GM23338 (cell line): ENCODE data around the gene DENND5A. TPM values are rescaled to one million over a fixed set of nuclear protein-coding genes. Genes with fewer than 3 reads are reported as not detected.

ENCODE experiments used
- ATAC-seq: fragments of 200-7000 bp; cut with Tn5 transposase; 3 replicates; pipeline ENCODE4 v1.9.1; 2020
- DNase-seq: peaks from one replicate; pipeline ENCODE4 v3.0.0-alpha.2; 2015; ENCODE audit warnings: low spot score
- H2AFZ ChIP-seq: fragments of 200-600 bp; sonication (generic); 2 replicates; pipeline ENCODE4 v1.8.0; 2016; ENCODE audit warnings: antibody characterized with exemption, mild to moderate bottlenecking, moderate library complexity
- H3F3A ChIP-seq: fragments of 200-600 bp; sonication (generic); replicated peaks from 2 replicates; pipeline ENCODE4 v1.8.0; 2017; ENCODE audit warnings: antibody characterized with exemption, mixed run types, low read depth
- H3K27ac ChIP-seq: fragments of 200-600 bp; sonication (generic); 2 replicates; pipeline ENCODE4 v1.6.1; 2016; ENCODE audit warnings: low read depth
- H3K27me3 ChIP-seq: fragments of 200-600 bp; sonication (generic); 2 replicates; pipeline ENCODE4 v1.8.0; 2016; ENCODE audit warnings: mild to moderate bottlenecking, mixed run types, moderate library complexity; ENCODE audit not compliant: insufficient read depth
- H3K36me3 ChIP-seq: fragments of 200-600 bp; sonication (generic); 2 replicates; pipeline ENCODE4 v1.8.0; 2016; ENCODE audit warnings: mild to moderate bottlenecking; ENCODE audit not compliant: insufficient read depth
- H3K4me1 ChIP-seq: fragments of 200-600 bp; sonication (generic); 2 replicates; pipeline ENCODE4 v1.8.0; 2016; ENCODE audit warnings: mild to moderate bottlenecking, moderate library complexity; ENCODE audit not compliant: insufficient read depth
- H3K4me2 ChIP-seq: fragments of 200-600 bp; sonication (generic); 2 replicates; pipeline ENCODE4 v1.7.1; 2017; ENCODE audit warnings: mixed run types
- H3K4me3 ChIP-seq: fragments of 200-600 bp; sonication (generic); 2 replicates; pipeline ENCODE4 v1.6.1; 2016; ENCODE audit warnings: mixed run types
- H3K79me2 ChIP-seq: fragments of 200-600 bp; sonication (generic); replicated peaks from 2 replicates; pipeline ENCODE4 v1.8.0; 2017; ENCODE audit warnings: mild to moderate bottlenecking; ENCODE audit not compliant: insufficient read depth
- H3K9me2 ChIP-seq: fragments of 200-600 bp; sonication (generic); 2 replicates; pipeline ENCODE4 v1.8.0; 2017; ENCODE audit not compliant: insufficient read depth
- H4K20me1 ChIP-seq: fragments of 200-600 bp; sonication (generic); replicated peaks from 2 replicates; pipeline ENCODE4 v1.8.0; 2017; ENCODE audit warnings: mild to moderate bottlenecking; ENCODE audit not compliant: insufficient read depth
- H3K27ac Mint-ChIP-seq: 2 replicates; pipeline ENCODE4 v1.8.0; 2020; ENCODE audit warnings: inconsistent platforms, mild to moderate bottlenecking, moderate library complexity, mixed read lengths
- H3K27me3 Mint-ChIP-seq: 3 replicates; pipeline ENCODE4 v1.8.0; 2022; ENCODE audit warnings: low read depth, mild to moderate bottlenecking, moderate library complexity, mixed read lengths, inconsistent platforms; ENCODE audit not compliant: insufficient read depth, poor library complexity
- H3K36me3 Mint-ChIP-seq: 3 replicates; pipeline ENCODE4 v1.8.0; 2021; ENCODE audit warnings: low read depth, mild to moderate bottlenecking, inconsistent platforms, moderate library complexity, mixed read lengths
- H3K4me1 Mint-ChIP-seq: 3 replicates; pipeline ENCODE4 v1.8.0; 2020; ENCODE audit warnings: mild to moderate bottlenecking, inconsistent platforms, mixed read lengths
- H3K4me3 Mint-ChIP-seq: 3 replicates; pipeline ENCODE4 v1.8.0; 2021; ENCODE audit warnings: moderate library complexity, mild to moderate bottlenecking, inconsistent platforms, mixed read lengths
- H3K9me3 Mint-ChIP-seq: 3 replicates; pipeline ENCODE4 v1.8.0; 2020; ENCODE audit warnings: moderate library complexity, mild to moderate bottlenecking, inconsistent platforms, mixed read lengths
- CREB1 ChIP-seq: fragments of 250-450 bp; sonication (Bioruptor Pico); IDR thresholded peaks from 2 replicates; pipeline ENCODE4 v1.5.0; 2020; ENCODE audit warnings: low read depth, mild to moderate bottlenecking, moderate library complexity
- CTCF ChIP-seq, 2 experiments: fragments of 200-600 bp in 1 of 2; sonication (generic) in 1 of 2; conservative IDR thresholded peaks; 2 replicates each; pipeline versions ENCODE4 v1.5.1 to v1.6.1; 2016 to 2017; ENCODE audit warnings: antibody characterized with exemption in 2 of 2, low read depth in 2 of 2, mild to moderate bottlenecking in 2 of 2, moderate library complexity in 1 of 2
- ETS1 ChIP-seq: IDR thresholded peaks from 2 replicates; pipeline ENCODE4 v1.6.1; 2016; ENCODE audit warnings: antibody characterized with exemption
- EZH2phosphoT487 ChIP-seq: fragments of 200-600 bp; sonication (generic); IDR thresholded peaks from one replicate; pipeline ENCODE4 v1.8.1; 2018; ENCODE audit warnings: antibody characterized with exemption; ENCODE audit not compliant: unreplicated experiment
- JUNB ChIP-seq: IDR thresholded peaks from one replicate; pipeline ENCODE4 v1.6.1; 2016; ENCODE audit warnings: antibody characterized with exemption; ENCODE audit not compliant: unreplicated experiment
- STAT1 ChIP-seq: IDR thresholded peaks from one replicate; pipeline ENCODE4 v1.6.1; 2016; ENCODE audit warnings: antibody characterized with exemption; ENCODE audit not compliant: unreplicated experiment
- polyA plus RNA-seq: library from polyadenylated mRNA; unstranded; fragments of >200 nt; fragmentation: Nextera tagmentation; extraction: Ambion mirVana; gene quantifications from 2 replicates; pipeline ENCODE4 v1.2.1, GENCODE V29; 2016
- total RNA-seq: library from RNA; depleted of rRNA; stranded (reverse); fragments of >200 nt; shearing (Covaris generic); gene quantifications from 2 replicates; pipeline ENCODE4 v1.2.3, GENCODE V29; 2014

Gene DENND5A
- total and polyA plus RNA-seq, 2 experiments from 2014 or later, result 28.1 to 56.3 TPM

- no peak for TF ChIP-seq CREB1 (CRISPR knock-in tag)
- no peak for TF ChIP-seq CTCF (conservative IDR thresholded peaks at IDR 0.05; ENCODE audit: low read depth in 2 of 2)
Measured at GRCh38 chr11:9176136-9176535, 89.0 kb downstream of the DENND5A start (continued).

GRCh38 chr11:9172389-9172788 is 92.8 kb downstream of the DENND5A start:
- H3F3A ChIP-seq, result no peaks in the 10 kb centered on the region
- H3K9me2 ChIP-seq, result no peaks in the 10 kb centered on the region
- H3K36me3 ChIP-seq, result peaks cover 21% of the 10 kb centered on the region
- H3K79me2 ChIP-seq, result no peaks in the 10 kb centered on the region
- no peaks in the 10 kb centered on the region for H3K27me3 Mint-ChIP-seq
- no peak overlapping the region for H3K4me3 ChIP-seq
- DNase-seq, result no peak
- no peak for TF ChIP-seq STAT1
- peaks cover 7% of the 10 kb centered on the region; the same call in 2 of the 3 replicates for H3K4me1 Mint-ChIP-seq
- no peaks in the 10 kb centered on the region for H3K4me1 ChIP-seq
- H3K36me3 Mint-ChIP-seq, result peaks cover 28% of the 10 kb centered on the region
- no peak overlapping the region for H3K4me2 ChIP-seq
- no peak for ATAC-seq
- H3K4me3 Mint-ChIP-seq, result no peak overlapping the region
- no peak overlapping the region for H3K27ac Mint-ChIP-seq
- H4K20me1 ChIP-seq, result no peaks in the 10 kb centered on the region
- H2AFZ ChIP-seq, result no peak overlapping the region
- H3K9me3 Mint-ChIP-seq, result no peaks in the 10 kb centered on the region
- no peaks in the 10 kb centered on the region for H3K27me3 ChIP-seq
- H3K27ac ChIP-seq, result no peak overlapping the region

- Histone ChIP-seq H2AFZ (no peak overlapping the region), H3K4me2 (no peak overlapping the region), H3K79me2 (no peaks in the 10 kb centered on the region), H3K36me3 (0 out of 2 replicates have a peak, but pooled peaks cover 14% of the 10 kb centered on the region), H3K4me3 (no peak overlapping the region), H3F3A (0 out of 2 replicates have a peak, but pooled peaks cover 2% of the 10 kb centered on the region), H3K9me2 (no peaks in the 10 kb centered on the region), H3K27ac (no peak overlapping the region), H3K4me1 (no peaks in the 10 kb centered on the region), H4K20me1 (no peaks in the 10 kb centered on the region; the same call in 1 of the 2 replicates), H3K27me3 (no peaks in the 10 kb centered on the region)
- Mint-ChIP-seq H3K4me1 (peaks cover 7% of the 10 kb centered on the region; the same call in 2 of the 3 replicates), H3K4me3 (no peak overlapping the region), H3K27me3 (peaks cover 5% of the 10 kb centered on the region), H3K27ac (no peak overlapping the region), H3K36me3 (peaks cover 29% of the 10 kb centered on the region), H3K9me3 (no peaks in the 10 kb centered on the region)
- TF ChIP-seq EZH2phosphoT487 (no peak), ETS1 (no peak), JUNB (no peak), CTCF (conservative IDR thresholded peaks at IDR 0.05; ENCODE audit: low read depth in 2 of 2) (no peak)
- ATAC-seq (no peak), DNase-seq (no peak)
Measured at GRCh38 chr11:9170450-9170849, 94.7 kb downstream of the DENND5A start.
